Activated naive CD4-positive, alpha-beta T cell treated with anti-CD3 and anti-CD28 coated beads, Interleukin-2, amount 50 U/mL, for 72 hours (primary cell): ENCODE measurements around the gene HIF3A. TPM values are rescaled to one million over a fixed set of nuclear protein-coding genes. Genes with fewer than 3 reads are reported as not detected.
A peak's percentile ranks its signal among the peaks of the same experiment; 100 is the strongest.

Experiments used
- ATAC-seq, 2 donors: fragments of 150-1000 bp; cut with Tn5 transposase; 2 replicates each; pipeline ENCODE4 v1.10.0; 2021; ENCODE audit warnings: mild to moderate bottlenecking in 2 of 2, moderate library complexity in 2 of 2
- DNase-seq, 2 donors: peaks; one replicate each; pipeline ENCODE4 v3.0.0; 2021 to 2022; ENCODE audit warnings: low spot score in 2 of 2
- H3K27ac Mint-ChIP-seq, 2 donors: one replicate each; pipeline ENCODE4 v1.8.0; 2022; ENCODE audit warnings: mild to moderate bottlenecking in 2 of 2, mixed read lengths in 2 of 2
- H3K36me3 Mint-ChIP-seq, 2 donors: one replicate each; pipeline ENCODE4 v1.8.0; 2022; ENCODE audit warnings: mixed read lengths in 2 of 2
- H3K9me3 Mint-ChIP-seq, 2 donors: one replicate each; pipeline ENCODE4 v1.8.0; 2022; ENCODE audit warnings: mixed read lengths in 2 of 2
- total RNA-seq, 2 donors: library from RNA; stranded (reverse); gene quantifications; one replicate each; pipeline ENCODE4 v1.2.3, GENCODE V29; 2022

The HIF3A gene
- total RNA-seq, 2 donors from 2014 or later, result not detected

GRCh38 chr19:46287585-46287984 lies 9.3 kb upstream of the HIF3A start:
- Mint-ChIP-seq H3K36me3 (peaks cover 0 to 6% of the 10 kb centered on the region in 2 donors), H3K27ac (no peak overlapping the region), H3K9me3 (peaks cover 6 to 12% of the 10 kb centered on the region in 2 donors)
- DNase-seq (no peak), ATAC-seq (peak in 1 of 2 donors; percentile 32)

- Mint-ChIP-seq H3K27ac (no peak overlapping the region), H3K9me3 (peaks cover 6 to 12% of the 10 kb centered on the region in 2 donors), H3K36me3 (peaks cover 0 to 6% of the 10 kb centered on the region in 2 donors)
- ATAC-seq (peak in 1 of 2 donors; percentile 90), DNase-seq (no peak)
Observed at GRCh38 chr19:46288896-46289588, 7.8 kb upstream of the HIF3A start.

GRCh38 chr19:46289724-46290619 lies 6.9 kb upstream of the HIF3A start:
- Mint-ChIP-seq H3K27ac (no peak overlapping the region), H3K36me3 (peaks cover 0 to 6% of the 10 kb centered on the region in 2 donors), H3K9me3 (peaks cover 6 to 12% of the 10 kb centered on the region in 2 donors)
- DNase-seq (no peak), ATAC-seq (no peak)

GRCh38 chr19:46291829-46292228 lies 5.0 kb upstream of the HIF3A start:
- no peak overlapping the region for H3K27ac Mint-ChIP-seq
- no peak for ATAC-seq
- H3K36me3 Mint-ChIP-seq, result peaks cover 0 to 6% of the 10 kb centered on the region in 2 donors
- H3K9me3 Mint-ChIP-seq, result peaks cover 6 to 12% of the 10 kb centered on the region in 2 donors
- no peak for DNase-seq

GRCh38 chr19:46294494-46294893 lies 2.3 kb upstream of the HIF3A start:
- Mint-ChIP-seq H3K36me3 (peaks cover 0 to 6% of the 10 kb centered on the region in 2 donors), H3K9me3 (peaks cover 3 to 6% of the 10 kb centered on the region in 2 donors), H3K27ac (no peak overlapping the region)
- DNase-seq (no peak), ATAC-seq (no peak)

GRCh38 chr19:46295401-46296201 lies 1.2 kb upstream of the HIF3A start:
- DNase-seq, result no peak
- H3K27ac Mint-ChIP-seq, result no peak overlapping the region
- no peak for ATAC-seq
- H3K9me3 Mint-ChIP-seq, result no peaks in the 10 kb centered on the region
- no peaks in the 10 kb centered on the region for H3K36me3 Mint-ChIP-seq

- H3K36me3 Mint-ChIP-seq, result no peaks in the 10 kb centered on the region
- H3K9me3 Mint-ChIP-seq, result no peaks in the 10 kb centered on the region
- no peak for DNase-seq
- H3K27ac Mint-ChIP-seq, result no peak overlapping the region
- ATAC-seq, result no peak
Observed at GRCh38 chr19:46296202-46296480, 701 bp upstream of the HIF3A start.

- H3K27ac Mint-ChIP-seq, result no peak overlapping the region
- H3K9me3 Mint-ChIP-seq, result no peaks in the 10 kb centered on the region
- no peak for ATAC-seq
- no peak for DNase-seq
- H3K36me3 Mint-ChIP-seq, result no peaks in the 10 kb centered on the region
Observed at GRCh38 chr19:46297700-46298478, 1.0 kb downstream of the HIF3A start.

- DNase-seq, result no peak
- no peaks in the 10 kb centered on the region for H3K36me3 Mint-ChIP-seq
- no peak overlapping the region for H3K27ac Mint-ChIP-seq
- H3K9me3 Mint-ChIP-seq, result no peaks in the 10 kb centered on the region
- no peak for ATAC-seq
Observed at GRCh38 chr19:46298479-46299003, 1.7 kb downstream of the HIF3A start.

- H3K27ac Mint-ChIP-seq, result no peak overlapping the region
- ATAC-seq, result no peak
- no peak for DNase-seq
- H3K9me3 Mint-ChIP-seq, result no peaks in the 10 kb centered on the region
- no peaks in the 10 kb centered on the region for H3K36me3 Mint-ChIP-seq
Observed at GRCh38 chr19:46299004-46299509, 2.2 kb downstream of the HIF3A start.

- no peak overlapping the region for H3K27ac Mint-ChIP-seq
- DNase-seq (no peak), ATAC-seq (no peak)
- H3K36me3 Mint-ChIP-seq, result no peaks in the 10 kb centered on the region
- H3K9me3 Mint-ChIP-seq, result no peaks in the 10 kb centered on the region
Observed at GRCh38 chr19:46299695-46300094, 2.9 kb downstream of the HIF3A start.

- H3K27ac Mint-ChIP-seq, result no peak overlapping the region
- peaks cover 0 to 6% of the 10 kb centered on the region in 2 donors for H3K36me3 Mint-ChIP-seq
- peaks cover 4 to 12% of the 10 kb centered on the region in 2 donors for H3K9me3 Mint-ChIP-seq
- ATAC-seq (no peak), DNase-seq (no peak)
Observed at GRCh38 chr19:46303322-46303690, 6.5 kb downstream of the HIF3A start.

- peaks cover 4 to 12% of the 10 kb centered on the region in 2 donors for H3K9me3 Mint-ChIP-seq
- no peak overlapping the region for H3K27ac Mint-ChIP-seq
- DNase-seq (no peak), ATAC-seq (no peak)
- H3K36me3 Mint-ChIP-seq, result peaks cover 0 to 6% of the 10 kb centered on the region in 2 donors
Observed at GRCh38 chr19:46303691-46304397, 7.0 kb downstream of the HIF3A start.

GRCh38 chr19:46306501-46306900 lies 9.7 kb downstream of the HIF3A start:
- H3K9me3 Mint-ChIP-seq, result peaks cover 4 to 12% of the 10 kb centered on the region in 2 donors
- no peak for DNase-seq
- no peak for ATAC-seq
- H3K27ac Mint-ChIP-seq, result no peak overlapping the region
- H3K36me3 Mint-ChIP-seq, result peaks cover 0 to 6% of the 10 kb centered on the region in 2 donors

GRCh38 chr19:46308510-46308909 lies 11.7 kb downstream of the HIF3A start:
- Mint-ChIP-seq H3K9me3 (peaks cover 4 to 12% of the 10 kb centered on the region in 2 donors), H3K36me3 (peaks cover 0 to 6% of the 10 kb centered on the region in 2 donors), H3K27ac (no peak overlapping the region)
- ATAC-seq (no peak), DNase-seq (no peak)
